ENCODE data around the gene EID2B. TPM values are rescaled to one million over a fixed set of nuclear protein-coding genes. Genes with fewer than 3 reads are reported as not detected.

EID2B gene
- total and polyA plus RNA-seq, 10 donors = 2.0 to 5.7 (median 4.7) TPM

DNA sequence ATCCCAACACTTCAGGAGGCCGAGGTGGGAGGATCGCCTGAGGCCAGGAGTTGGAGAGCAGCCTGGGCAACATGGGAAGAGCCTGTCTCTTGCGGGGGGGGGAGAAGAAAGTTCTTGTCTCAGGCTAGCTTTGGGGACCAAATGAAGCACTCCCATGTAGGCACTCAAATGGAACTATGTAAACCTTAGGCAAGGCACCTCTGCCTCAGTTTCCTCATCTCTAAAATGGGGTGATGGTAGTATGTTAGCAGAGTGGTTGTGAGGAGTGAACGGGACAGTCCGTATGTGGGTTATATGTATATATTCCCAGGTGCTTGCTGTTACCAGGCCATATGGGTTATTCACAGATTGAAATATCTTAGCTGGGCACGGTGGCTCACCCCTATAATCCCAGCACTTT lies 40.4 kb downstream of the EID2B start:
- WGBS, 5 donors = 89 to 99% (median 94%) methylated on average over 6 of the region's 6 CpGs

DNA sequence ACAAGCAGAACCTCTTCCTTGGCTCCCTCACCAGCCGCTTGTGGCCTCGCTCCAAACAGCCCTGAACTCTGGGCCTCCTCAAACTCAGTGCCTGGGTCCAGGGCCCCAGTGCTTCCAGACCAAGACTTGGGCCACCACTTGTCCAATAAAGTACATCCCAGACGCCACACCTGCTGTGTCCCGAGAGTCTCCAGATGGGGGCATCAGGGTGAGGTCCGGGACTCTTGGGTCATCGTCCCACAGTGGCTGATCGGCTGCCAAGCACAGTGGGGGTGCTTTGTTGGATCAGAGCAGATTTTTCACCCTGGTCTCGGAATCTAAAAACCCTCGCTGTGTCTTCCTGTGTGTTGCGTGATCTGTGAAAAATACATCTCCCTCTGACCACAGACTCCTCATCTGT lies 42.9 kb downstream of the EID2B start:
- Histone ChIP-seq H3K36me3 (peaks cover 3 to 76% (median 67%) of the 10 kb centered on the region in 6 donors), H3K27ac (no peak overlapping the region), H3K27me3 (replicated peaks in 1 of 7) (no peaks in the 10 kb centered on the region), H3K4me1 (no peaks in the 10 kb centered on the region), H3K4me3 (no peak overlapping the region), H3K9me3 (no peaks in the 10 kb centered on the region)
- no peak for DNase-seq
- intact Hi-C loops (cut with DNase I; ENCODE audit: low total_unique reads) = no loop called here
- TF ChIP-seq POLR2A (IDR thresholded peaks at IDR 0.05) (no peak), POLR2AphosphoS5 (IDR thresholded peaks at IDR 0.05) (no peak)
- TF ChIP-seq, protein P1, sequence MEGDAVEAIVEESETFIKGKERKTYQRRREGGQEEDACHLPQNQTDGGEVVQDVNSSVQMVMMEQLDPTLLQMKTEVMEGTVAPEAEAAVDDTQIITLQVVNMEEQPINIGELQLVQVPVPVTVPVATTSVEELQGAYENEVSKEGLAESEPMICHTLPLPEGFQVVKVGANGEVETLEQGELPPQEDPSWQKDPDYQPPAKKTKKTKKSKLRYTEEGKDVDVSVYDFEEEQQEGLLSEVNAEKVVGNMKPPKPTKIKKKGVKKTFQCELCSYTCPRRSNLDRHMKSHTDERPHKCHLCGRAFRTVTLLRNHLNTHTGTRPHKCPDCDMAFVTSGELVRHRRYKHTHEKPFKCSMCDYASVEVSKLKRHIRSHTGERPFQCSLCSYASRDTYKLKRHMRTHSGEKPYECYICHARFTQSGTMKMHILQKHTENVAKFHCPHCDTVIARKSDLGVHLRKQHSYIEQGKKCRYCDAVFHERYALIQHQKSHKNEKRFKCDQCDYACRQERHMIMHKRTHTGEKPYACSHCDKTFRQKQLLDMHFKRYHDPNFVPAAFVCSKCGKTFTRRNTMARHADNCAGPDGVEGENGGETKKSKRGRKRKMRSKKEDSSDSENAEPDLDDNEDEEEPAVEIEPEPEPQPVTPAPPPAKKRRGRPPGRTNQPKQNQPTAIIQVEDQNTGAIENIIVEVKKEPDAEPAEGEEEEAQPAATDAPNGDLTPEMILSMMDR (IDR thresholded peaks at IDR 0.05 in 8 of 11, conservative IDR thresholded peaks at IDR 0.05 in 3 of 11) = no peak
- WGBS, 5 donors = 86 to 94% (median 89%) methylated on average over 10 of the region's 10 CpGs

More for the DNA sequence above, 40.4 kb downstream of the EID2B start:
- Histone ChIP-seq H3K36me3 (peaks cover 3 to 52% (median 46%) of the 10 kb centered on the region in 6 donors), H3K27me3 (replicated peaks in 1 of 7) (peaks cover 0 to 20% (median 3%) of the 10 kb centered on the region in 7 donors), H3K9me3 (no peaks in the 10 kb centered on the region), H3K4me1 (no peaks in the 10 kb centered on the region), H3K27ac (no peak overlapping the region), H3K4me3 (no peak overlapping the region)
- TF ChIP-seq, protein P1 (IDR thresholded peaks at IDR 0.05 in 8 of 11, conservative IDR thresholded peaks at IDR 0.05 in 3 of 11) = no peak
- TF ChIP-seq POLR2AphosphoS5 (IDR thresholded peaks at IDR 0.05) (no peak), POLR2A (IDR thresholded peaks at IDR 0.05) (no peak)
- intact Hi-C loops (cut with DNase I; ENCODE audit: low total_unique reads) = no loop called here
- no peak for DNase-seq

- no peak for DNase-seq
- H3K4me1 ChIP-seq = peaks cover 11 to 35% (median 23%) of the 10 kb centered on the region in 6 donors
- no peaks in the 10 kb centered on the region for H3K27me3 ChIP-seq (replicated peaks in 1 of 7)
- TF ChIP-seq, protein P1 (IDR thresholded peaks at IDR 0.05 in 8 of 11, conservative IDR thresholded peaks at IDR 0.05 in 3 of 11) = no peak
- TF ChIP-seq POLR2A (IDR thresholded peaks at IDR 0.05) (no peak), POLR2AphosphoS5 (IDR thresholded peaks at IDR 0.05) (no peak)
- no peak overlapping the region for H3K4me3 ChIP-seq
- intact Hi-C loops (cut with DNase I; ENCODE audit: low total_unique reads) = loop anchor here (5.0 kb wide), 1 partner anchor 49 kb away; the partner anchor contains the start of gene EID2B
- H3K27ac ChIP-seq = no peak overlapping the region
- WGBS, 5 donors = 69 to 80% (median 79%) methylated on average over 6 of the region's 6 CpGs
- H3K9me3 ChIP-seq = no peaks in the 10 kb centered on the region
- peaks cover 0 to 57% (median 43%) of the 10 kb centered on the region in 6 donors for H3K36me3 ChIP-seq
Observed at GRCh38 chr19:39483141-39483540, 49.5 kb downstream of the EID2B start.

DNA sequence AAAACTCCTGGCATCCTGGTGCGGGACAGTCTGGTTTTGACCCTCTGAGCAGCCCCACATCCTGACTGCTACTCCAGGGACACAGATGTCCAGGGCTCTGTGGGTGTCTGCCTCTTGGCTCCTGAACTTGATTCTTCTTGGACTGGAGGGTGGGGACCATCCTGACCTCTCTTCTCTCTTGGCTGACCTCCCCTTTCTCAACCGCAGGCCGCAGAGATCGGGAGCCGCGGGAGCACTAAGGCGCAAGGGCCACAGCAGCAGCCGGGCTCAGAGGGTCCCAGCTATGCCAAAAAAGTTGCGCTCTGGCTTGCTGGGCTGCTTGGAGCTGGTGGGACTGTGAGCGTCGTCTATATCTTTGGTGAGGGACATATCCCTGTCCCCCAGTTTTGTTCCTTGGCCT lies 51.0 kb downstream of the EID2B start:
- H3K27ac ChIP-seq = no peak overlapping the region
- TF ChIP-seq, protein P1 (IDR thresholded peaks at IDR 0.05 in 8 of 11, conservative IDR thresholded peaks at IDR 0.05 in 3 of 11) = no peak
- no peak for TF ChIP-seq POLR2AphosphoS5 (IDR thresholded peaks at IDR 0.05)
- H3K4me1 ChIP-seq = peaks cover 11 to 35% (median 23%) of the 10 kb centered on the region in 6 donors
- H3K9me3 ChIP-seq = no peaks in the 10 kb centered on the region
- H3K27me3 ChIP-seq (replicated peaks in 1 of 7) = no peaks in the 10 kb centered on the region
- no peak for DNase-seq
- WGBS, 5 donors = 67 to 90% (median 86%) methylated on average over 5 to 11 of the region's 11 CpGs
- H3K4me3 ChIP-seq = peak overlapping the region; percentile 89 to 100 (median 96)
- intact Hi-C loops (cut with DNase I; ENCODE audit: low total_unique reads) = loop anchor here (5.0 kb wide), 1 partner anchor 51 kb away; the partner anchor contains the start of gene EID2B
- peaks cover 0 to 51% (median 29%) of the 10 kb centered on the region in 6 donors for H3K36me3 ChIP-seq

All from spleen (tissue), 11 donors.